HG03558 (cell line): ENCODE results near the gene FUT7.

ENCODE experiments used
- ATAC-seq: cut with Tn5 transposase; IDR thresholded peaks from one replicate; pipeline ENCODE4 v1.9.1; 2021; ENCODE audit warnings: moderate number of reproducible peaks; ENCODE audit not compliant: unreplicated experiment; ENCODE audit errors: extremely low read depth

FUT7 gene

DNA sequence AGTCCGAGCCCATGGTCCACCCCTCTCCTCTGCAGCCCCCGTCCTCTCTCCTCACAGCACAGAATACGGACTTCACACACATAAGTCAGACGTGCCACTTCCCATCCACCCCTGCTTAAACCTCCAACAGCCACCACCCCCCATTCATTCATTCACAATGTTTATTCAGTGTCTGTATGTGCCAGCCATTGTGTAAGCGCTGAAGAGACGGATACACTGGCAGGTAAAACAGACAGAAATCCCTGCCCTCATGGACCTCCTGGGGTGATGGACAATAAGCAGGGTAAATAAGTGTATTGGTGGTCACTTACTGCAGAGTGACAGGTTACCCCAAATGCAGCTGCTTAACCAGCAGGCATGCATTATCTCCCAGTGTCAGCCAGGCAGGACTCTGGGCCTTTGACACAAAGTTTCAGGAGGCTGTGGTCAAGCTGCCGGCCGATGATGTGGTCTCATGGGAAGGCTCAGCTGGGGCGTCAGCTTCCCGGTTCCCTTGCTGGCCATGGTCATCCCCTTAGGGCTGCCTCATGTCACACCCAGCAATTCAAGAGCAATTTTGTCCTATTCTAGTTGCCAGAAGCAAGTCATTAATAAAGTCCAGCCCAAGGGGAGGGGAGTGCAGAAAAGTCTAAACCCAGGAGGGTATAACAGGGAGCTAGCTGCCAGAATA, 41.5 kb downstream of the FUT7 start:
- no peak for ATAC-seq

DNA sequence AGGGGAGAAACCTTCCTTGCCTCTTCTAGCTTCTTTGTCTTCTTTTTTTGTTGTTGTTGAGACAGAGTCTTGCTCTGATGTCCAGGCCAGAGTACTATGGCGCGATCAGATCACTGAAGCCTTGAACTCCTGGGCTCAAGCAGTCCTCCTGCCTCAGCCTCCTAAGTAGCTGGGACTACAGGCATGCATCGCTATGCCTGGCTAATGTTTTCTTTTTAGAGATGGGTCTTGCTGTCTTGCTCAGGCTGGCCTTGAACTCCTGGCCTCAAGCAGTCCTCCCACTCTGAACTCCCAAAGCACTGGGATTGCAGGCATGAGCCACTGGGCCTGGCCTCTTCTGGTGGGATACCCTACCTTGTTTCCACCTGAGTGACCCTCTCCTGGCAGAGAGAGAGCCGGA, 43.0 kb downstream of the FUT7 start:
- no peak for ATAC-seq

GRCh38 chr9:136985853-136986252, 46.0 kb downstream of the FUT7 start:
- no peak for ATAC-seq

DNA sequence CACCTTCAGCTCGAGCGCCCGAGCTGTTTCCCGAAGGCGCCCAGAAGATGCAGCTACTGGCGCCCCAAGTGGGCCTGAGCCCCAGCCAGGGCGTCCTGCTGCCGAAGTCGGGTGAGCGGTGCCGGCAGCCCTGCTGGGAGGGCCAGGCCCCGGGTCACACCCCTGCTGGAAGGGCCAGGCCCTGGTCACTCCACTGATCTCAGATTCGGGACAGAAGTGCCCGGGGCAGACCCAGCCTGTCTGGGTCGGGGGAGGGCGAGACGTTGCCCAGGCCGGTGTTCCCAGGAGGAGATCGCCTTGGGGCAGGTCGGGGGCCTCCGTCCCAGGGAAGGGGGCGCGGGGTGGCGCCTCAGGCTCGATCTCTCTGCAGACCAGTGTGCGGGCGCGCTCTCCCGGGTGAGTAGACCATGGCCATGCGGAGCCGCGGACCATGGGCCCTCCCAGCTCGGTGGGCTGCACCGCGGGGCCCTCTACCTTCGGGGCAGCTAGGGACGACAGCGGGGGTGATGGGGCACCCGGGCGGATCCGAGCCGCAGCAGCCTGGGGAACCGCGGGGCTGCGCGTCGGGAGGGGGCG, 46.8 kb downstream of the FUT7 start:
- ATAC-seq = no peak

DNA sequence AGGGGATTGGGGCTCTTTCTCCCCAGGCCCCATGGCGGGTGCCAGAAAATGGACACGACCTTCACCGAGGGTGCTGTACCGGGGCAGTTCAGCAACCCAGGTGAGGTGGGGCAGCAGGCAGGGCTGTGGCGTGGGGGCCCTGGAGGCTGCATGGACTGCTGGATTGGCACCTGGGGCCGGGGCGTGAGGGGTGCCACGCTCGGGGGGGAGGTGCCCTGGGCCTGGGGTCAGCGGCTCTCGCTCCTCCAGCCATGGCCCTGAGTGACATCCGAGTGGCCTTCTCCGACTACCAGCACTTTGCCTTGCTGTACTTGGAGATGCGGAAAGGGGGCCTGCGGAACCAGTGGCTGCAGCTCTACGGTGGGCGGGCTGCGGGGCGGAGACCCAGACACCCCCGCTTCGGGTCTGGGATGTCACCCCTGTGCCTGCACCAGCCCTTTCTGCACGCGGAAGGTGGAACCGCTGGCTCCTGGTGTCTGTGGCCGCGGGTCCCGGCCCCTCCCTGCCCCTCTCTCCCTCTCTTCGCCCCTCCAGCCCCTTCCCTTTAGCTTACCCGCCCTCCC, 47.3 kb downstream of the FUT7 start:
- ATAC-seq = no peak

DNA sequence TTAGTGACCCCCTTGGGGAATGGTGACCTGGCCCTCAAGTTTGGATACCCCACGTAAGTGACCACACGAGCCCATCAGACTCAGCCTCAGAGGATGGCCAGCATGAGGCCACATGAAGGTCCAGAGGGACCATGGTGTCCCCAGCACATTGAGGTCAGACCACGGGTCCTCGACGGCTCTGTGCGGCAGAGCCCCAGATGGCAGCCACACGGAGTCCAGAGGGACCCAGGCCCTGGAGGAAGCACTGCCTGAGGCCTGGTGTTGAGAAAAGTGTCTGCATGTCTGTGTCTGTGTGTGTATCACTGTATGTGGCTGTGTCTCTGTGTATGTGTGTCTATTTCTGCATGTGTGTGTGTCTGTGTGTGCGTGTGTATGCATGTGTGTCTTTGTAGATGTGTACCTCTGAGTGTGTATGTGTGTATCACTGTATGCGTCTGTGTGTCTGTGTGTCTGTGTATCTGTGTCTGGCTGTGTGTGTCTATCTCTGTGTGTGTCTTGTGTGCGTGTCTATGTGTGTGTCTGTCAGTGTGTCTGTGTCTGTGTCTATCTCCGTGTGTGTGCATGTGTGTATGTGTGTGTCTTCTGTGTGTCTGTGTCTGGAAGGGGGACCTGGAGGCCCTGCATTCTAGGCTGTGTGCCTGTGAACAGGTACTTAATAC, 48.1 kb downstream of the FUT7 start:
- no peak for ATAC-seq

DNA sequence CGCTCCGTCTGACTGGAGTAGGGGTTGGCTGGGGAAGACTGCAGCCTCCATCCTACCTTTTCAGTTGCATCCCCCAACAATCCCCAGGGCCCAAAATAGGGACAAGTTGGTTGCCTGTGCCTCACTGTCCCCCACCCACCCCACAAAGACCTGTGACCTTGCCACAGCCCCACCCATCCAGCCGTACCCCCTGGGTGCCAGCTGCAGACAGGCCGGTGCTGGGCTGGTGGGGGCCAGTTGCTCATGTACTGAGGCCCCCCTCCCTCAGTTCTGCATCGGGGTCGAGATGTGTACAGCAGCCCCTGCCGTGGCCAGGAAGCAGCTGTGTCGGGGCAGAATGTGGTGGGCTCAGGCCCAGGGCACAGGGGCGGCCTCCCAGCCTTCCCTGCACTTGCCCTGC, 48.7 kb downstream of the FUT7 start:
- no peak for ATAC-seq

DNA sequence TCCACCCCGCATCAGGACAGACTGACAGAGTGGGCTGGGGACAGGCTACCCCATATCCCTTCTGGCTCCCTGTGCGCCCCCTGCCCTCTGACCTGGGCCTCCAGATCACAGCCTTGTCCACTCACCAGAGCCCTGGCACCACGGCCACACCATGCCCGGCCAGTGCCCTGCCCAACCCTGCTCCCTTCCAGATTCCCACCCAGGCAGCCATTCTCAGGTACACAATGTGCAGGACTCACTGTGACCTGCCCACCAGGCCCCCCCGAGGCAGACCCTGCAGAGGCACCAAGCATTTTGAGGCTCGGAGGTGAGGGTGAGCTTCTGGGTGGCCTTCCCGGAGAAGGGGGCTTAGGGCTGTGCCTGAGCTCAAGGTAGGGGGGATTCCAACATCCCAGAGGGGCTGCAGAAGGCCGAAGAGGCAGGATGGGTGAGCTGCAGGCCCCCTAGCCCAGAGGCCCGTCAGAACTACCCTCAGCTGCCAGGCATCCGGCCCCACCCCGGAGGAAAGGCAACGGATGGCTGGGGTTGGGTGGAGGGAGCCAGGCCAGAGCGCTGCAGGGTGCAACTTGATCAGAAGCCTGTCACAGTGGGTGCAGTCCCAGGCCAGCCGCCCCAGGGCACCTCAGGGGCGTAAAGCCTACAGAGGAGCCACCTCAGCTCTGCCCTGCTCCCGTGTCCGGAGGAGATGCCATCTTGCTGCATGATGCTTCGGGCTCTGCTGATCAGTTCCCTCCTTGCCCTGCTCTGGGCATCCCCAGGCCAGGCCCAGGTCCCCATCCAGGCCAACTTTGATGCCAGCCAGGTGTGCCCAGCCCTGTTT, 49.4 kb downstream of the FUT7 start, which contains the start of gene LCNL1:
Gene LCNL1 (plus strand): TSS at position 762 of the 820 bp plus-strand sequence. CDS start 594 bp downstream, outside the sequence.
- no peak for ATAC-seq

DNA sequence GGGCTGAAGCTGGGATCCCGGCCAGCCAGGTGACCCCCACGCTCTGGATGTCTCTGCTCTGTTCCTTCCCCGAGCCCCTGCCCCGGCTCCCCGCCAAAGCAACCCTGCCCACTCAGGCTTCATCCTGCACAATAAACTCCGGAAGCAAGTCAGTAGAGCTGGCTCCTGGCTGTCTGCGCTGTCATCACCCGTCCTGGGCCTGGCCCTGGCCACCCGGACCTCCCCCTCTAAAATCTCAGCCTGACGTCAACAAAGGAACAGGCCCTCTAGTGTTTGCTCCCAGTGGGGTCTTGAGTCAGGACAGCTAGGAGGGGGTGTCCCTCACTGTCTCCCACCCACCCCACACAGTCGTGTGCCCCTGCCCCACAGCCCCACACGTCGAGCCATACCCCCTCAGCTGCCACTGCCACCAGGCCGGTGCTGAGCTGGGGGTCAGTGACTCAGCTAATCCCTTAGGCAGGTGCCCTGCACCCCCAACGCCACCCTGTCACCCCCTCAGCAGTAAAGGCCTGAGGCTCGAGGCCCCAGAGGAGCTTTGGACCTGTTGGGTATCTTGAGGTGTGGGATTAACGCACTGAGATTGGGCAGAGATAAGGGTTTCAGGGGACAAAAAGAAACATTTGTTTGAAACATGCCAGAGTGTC, 50.2 kb downstream of the FUT7 start:
- no peak for ATAC-seq

- ATAC-seq = no peak
These were observed 51.0 kb downstream of the FUT7 start for GRCh38 chr9:136980669-136981478.
